Hepatocyte (in vitro differentiated cells): ENCODE results near the gene PPP1R3C. TPM values are rescaled to one million over a fixed set of nuclear protein-coding genes. Genes with fewer than 3 reads are reported as not detected.

Experiments
- DNase-seq: peaks from one replicate; pipeline ENCODE4 v3.0.0-alpha.2; 2016; ENCODE audit warnings: low spot score
- H2AFZ ChIP-seq: fragments of 200-600 bp; sonication (generic); 2 replicates; pipeline ENCODE4 v1.6.0; 2016; ENCODE audit warnings: antibody characterized with exemption, mild to moderate bottlenecking
- H3K27ac ChIP-seq: fragments of 200-600 bp; sonication (generic); 2 replicates; pipeline ENCODE4 v1.5.1; 2016; ENCODE audit warnings: mild to moderate bottlenecking
- H3K27me3 ChIP-seq: fragments of 200-600 bp; sonication (generic); 2 replicates; pipeline ENCODE4 v1.6.1; 2016
- H3K36me3 ChIP-seq: fragments of 200-600 bp; sonication (generic); replicated peaks from 2 replicates; pipeline ENCODE4 v1.5.1; 2016; ENCODE audit warnings: low read depth; ENCODE audit not compliant: insufficient read depth
- H3K4me1 ChIP-seq: fragments of 200-600 bp; sonication (generic); 2 replicates; pipeline ENCODE4 v1.5.1; 2016; ENCODE audit warnings: mild to moderate bottlenecking, moderate library complexity; ENCODE audit not compliant: insufficient read depth
- H3K4me2 ChIP-seq: fragments of 200-600 bp; sonication (generic); 2 replicates; pipeline ENCODE4 v1.6.0; 2016
- H3K4me3 ChIP-seq: fragments of 200-600 bp; sonication (generic); 2 replicates; pipeline ENCODE4 v1.5.1; 2016; ENCODE audit warnings: mild to moderate bottlenecking
- H3K79me2 ChIP-seq: fragments of 200-600 bp; sonication (generic); 2 replicates; pipeline ENCODE4 v1.6.0; 2017; ENCODE audit warnings: mild to moderate bottlenecking
- H3K9me2 ChIP-seq: fragments of 200-600 bp; sonication (generic); replicated peaks from 2 replicates; pipeline ENCODE4 v1.6.0; 2017; ENCODE audit warnings: mild to moderate bottlenecking; ENCODE audit not compliant: insufficient read depth
- H3K9me3 ChIP-seq: fragments of 200-600 bp; sonication (generic); 2 replicates; pipeline ENCODE4 v1.5.1; 2016; ENCODE audit warnings: low read depth, mild to moderate bottlenecking
- H4K20me1 ChIP-seq: fragments of 200-600 bp; sonication (generic); 2 replicates; pipeline ENCODE4 v1.6.0; 2016; ENCODE audit warnings: mild to moderate bottlenecking; ENCODE audit not compliant: insufficient read depth, poor library complexity, severe bottlenecking
- EZH2 ChIP-seq: fragments of 200-600 bp; sonication (generic); IDR thresholded peaks from 2 replicates; pipeline ENCODE4 v1.6.1; 2016; ENCODE audit warnings: antibody characterized with exemption, mild to moderate bottlenecking, borderline replicate concordance
- EZH2phosphoT487 ChIP-seq: fragments of 200-600 bp; sonication (generic); IDR thresholded peaks from one replicate; pipeline ENCODE4 v1.6.1; 2018; ENCODE audit warnings: antibody characterized with exemption, mild to moderate bottlenecking, low read depth, moderate library complexity; ENCODE audit not compliant: unreplicated experiment, severe bottlenecking
- WGBS: methylation state at CpG from one replicate; pipeline ENCODE4 v1.1.6; 2016; ENCODE audit warnings: low lambda C conversion rate; ENCODE audit errors: missing lambda C conversion rate; 5-methylcytosine and 5-hydroxymethylcytosine counted together
- polyA plus RNA-seq: library from polyadenylated mRNA; unstranded; fragments of >200 nt; fragmentation: Nextera tagmentation; extraction: Ambion mirVana; gene quantifications from 2 replicates; pipeline ENCODE4 v1.2.1, GENCODE V29; 2016
- total RNA-seq: library from RNA; depleted of rRNA; stranded (reverse); fragments of >200 nt; gene quantifications from 2 replicates; pipeline ENCODE4 v1.2.3, GENCODE V29; 2014
- TF ChIP-seq, protein P1 (sequence below): fragments of 200-600 bp; sonication (generic); IDR thresholded peaks from 2 replicates; pipeline ENCODE4 v1.5.1; 2016; ENCODE audit warnings: antibody characterized with exemption, mild to moderate bottlenecking; ENCODE audit not compliant: poor library complexity

Gene PPP1R3C
- total RNA-seq (45.0 and 65.7 TPM in 2 replicates), polyA plus RNA-seq (9.6 and 20.2 TPM in 2 replicates)

DNA sequence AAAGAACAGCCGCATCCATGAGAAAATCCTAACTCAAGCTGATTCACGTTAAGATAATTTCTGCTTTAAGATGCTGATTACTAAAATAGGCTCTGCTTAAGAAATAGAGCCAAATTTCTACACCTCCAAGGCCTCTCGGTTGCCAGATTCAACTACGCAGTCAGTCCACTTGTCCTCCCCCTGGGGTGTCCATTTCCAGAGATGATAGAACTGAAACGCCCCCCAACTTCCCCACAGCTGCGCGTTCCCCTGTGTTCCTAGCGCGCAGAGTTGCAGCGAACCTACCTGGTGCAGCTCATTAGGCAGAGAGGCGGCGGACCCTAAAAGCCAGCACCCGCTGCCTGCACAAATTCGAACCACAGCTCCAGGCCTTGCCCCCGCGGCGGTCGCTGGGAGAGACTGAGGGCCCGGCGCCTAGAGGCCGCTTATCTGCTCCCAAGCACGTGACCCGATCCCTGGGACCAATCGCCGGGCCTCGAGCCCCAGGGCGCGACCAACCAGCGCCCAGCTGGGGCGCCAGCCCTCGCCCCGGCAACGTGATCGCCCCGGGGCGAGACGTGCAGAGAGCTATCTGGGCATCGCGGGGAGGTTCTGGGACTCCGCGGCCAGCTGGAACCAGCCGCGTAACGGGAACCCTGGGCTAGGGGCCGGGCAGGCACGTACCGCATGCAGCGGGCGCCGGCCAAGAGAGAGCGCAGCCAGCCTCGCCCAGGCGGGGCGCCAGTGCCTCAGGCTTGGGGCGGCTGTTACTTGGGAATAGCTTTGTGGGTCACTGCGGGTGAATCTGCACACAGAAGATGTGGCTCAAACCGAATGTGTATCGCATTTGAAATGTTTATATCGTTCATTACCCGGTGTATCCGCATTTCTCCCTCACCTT, at the start of gene PPP1R3C:
Gene PPP1R3C, minus strand, starts transcription at position 401 of the 880 bp plus-strand sequence. Its CDS starts 102 bp downstream, at position 299.
- 20% methylated on average over 61 of the region's 61 CpGs for WGBS
- H3K4me3 ChIP-seq: peak within 1 kb of the TSS; percentile 12

DNA sequence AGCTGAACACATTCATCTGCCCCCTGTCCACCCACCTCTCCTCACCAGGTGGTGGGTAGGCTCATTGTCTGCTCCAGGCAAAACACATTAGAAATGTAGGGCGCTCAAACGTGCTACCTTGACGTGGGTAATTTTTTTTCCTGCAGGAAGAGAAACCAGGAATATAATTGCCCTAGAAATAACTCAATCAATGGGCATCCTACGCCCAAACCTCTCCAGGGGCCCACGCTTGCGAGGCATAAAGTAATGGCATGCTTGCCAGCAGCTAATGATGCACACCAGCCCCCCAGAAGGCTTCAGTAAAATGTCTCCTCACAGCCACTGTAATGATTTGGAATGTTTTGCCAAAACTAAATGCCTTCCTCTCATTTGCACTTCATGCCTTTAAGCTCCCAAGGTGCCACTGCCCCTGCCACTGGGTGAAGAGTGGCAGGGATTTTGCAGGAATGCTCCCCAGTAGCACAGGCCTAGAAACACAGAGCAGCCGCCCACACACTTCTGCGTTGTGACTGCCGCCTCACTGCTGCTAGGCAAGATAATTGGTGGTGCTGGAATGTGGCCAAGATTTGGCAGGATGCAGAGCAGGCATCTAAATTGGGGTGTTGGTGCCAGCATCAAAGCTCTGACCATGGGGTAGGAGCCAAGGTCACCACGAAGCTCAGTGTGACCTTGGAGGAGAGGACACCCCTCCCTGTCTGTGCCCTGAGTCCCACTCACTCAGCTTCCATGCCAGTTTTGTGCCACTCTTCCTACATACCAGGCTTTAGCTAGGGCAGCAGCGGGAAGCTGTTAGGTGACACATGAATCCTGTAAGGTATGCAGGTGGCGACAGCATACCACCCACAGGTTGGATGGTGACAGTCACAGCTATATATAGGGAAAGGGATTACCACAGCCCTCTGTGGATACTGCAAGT, 48.7 kb upstream of the PPP1R3C start:
- WGBS: 75% methylated on average over 12 of the region's 12 CpGs
- no peak overlapping the region for H2AFZ ChIP-seq
- no peak overlapping the region for H3K4me2 ChIP-seq
- no peaks in the 10 kb centered on the region for H3K27me3 ChIP-seq
- no peak overlapping the region for H3K27ac ChIP-seq
- no peaks in the 10 kb centered on the region for H3K4me1 ChIP-seq
- no peaks in the 10 kb centered on the region for H3K79me2 ChIP-seq
- no peaks in the 10 kb centered on the region for H3K9me2 ChIP-seq
- TF ChIP-seq EZH2phosphoT487 (no peak), EZH2 (no peak)
- TF ChIP-seq, protein P1, sequence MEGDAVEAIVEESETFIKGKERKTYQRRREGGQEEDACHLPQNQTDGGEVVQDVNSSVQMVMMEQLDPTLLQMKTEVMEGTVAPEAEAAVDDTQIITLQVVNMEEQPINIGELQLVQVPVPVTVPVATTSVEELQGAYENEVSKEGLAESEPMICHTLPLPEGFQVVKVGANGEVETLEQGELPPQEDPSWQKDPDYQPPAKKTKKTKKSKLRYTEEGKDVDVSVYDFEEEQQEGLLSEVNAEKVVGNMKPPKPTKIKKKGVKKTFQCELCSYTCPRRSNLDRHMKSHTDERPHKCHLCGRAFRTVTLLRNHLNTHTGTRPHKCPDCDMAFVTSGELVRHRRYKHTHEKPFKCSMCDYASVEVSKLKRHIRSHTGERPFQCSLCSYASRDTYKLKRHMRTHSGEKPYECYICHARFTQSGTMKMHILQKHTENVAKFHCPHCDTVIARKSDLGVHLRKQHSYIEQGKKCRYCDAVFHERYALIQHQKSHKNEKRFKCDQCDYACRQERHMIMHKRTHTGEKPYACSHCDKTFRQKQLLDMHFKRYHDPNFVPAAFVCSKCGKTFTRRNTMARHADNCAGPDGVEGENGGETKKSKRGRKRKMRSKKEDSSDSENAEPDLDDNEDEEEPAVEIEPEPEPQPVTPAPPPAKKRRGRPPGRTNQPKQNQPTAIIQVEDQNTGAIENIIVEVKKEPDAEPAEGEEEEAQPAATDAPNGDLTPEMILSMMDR: no peak
- H3K4me3 ChIP-seq: no peak overlapping the region
- no peaks in the 10 kb centered on the region for H3K36me3 ChIP-seq
- no peaks in the 10 kb centered on the region for H4K20me1 ChIP-seq
- H3K9me3 ChIP-seq: no peaks in the 10 kb centered on the region
- no peak for DNase-seq

More for the DNA sequence above, at the start of gene PPP1R3C:
- Histone ChIP-seq H3K9me2 (no peaks in the 10 kb centered on the region), H3K27me3 (no peaks in the 10 kb centered on the region), H2AFZ (peak within 1 kb of the TSS; percentile 65), H3K9me3 (no peaks in the 10 kb centered on the region), H3K79me2 (no peaks in the 10 kb centered on the region), H3K4me2 (peak within 1 kb of the TSS; percentile 80), H3K27ac (peak within 1 kb of the TSS; percentile 69), H3K4me1 (peaks cover 4% of the 10 kb centered on the region), H3K36me3 (no peaks in the 10 kb centered on the region), H4K20me1 (no peaks in the 10 kb centered on the region)
- no peak for TF ChIP-seq EZH2phosphoT487
- TF ChIP-seq, protein P1: peak; percentile 33
- peak; percentile 89 for DNase-seq

DNA sequence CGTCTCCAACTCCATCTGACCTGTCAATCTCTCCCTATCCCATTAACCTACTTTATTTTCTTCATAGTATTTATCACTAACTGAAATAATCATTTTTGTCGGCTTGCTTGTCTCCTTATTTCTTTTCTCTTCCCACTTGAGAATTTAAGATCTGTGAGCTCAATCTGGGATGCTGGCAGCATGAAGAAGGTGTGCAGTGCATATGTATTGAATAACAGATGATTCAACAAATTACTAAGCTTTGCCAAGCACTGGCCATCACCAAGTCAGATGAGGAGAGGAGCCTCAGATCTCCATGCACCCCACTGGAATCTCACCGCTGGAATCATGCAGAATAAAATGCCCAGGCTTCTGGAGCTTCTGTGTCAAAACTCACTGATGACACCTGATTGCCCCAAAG, 47.6 kb upstream of the PPP1R3C start:
- WGBS: 89% methylated on average over 3 of the region's 3 CpGs
- Histone ChIP-seq H3K27me3 (no peaks in the 10 kb centered on the region), H3K9me3 (no peaks in the 10 kb centered on the region), H3K4me1 (no peaks in the 10 kb centered on the region), H4K20me1 (no peaks in the 10 kb centered on the region), H2AFZ (no peak overlapping the region), H3K36me3 (no peaks in the 10 kb centered on the region), H3K4me3 (no peak overlapping the region), H3K9me2 (no peaks in the 10 kb centered on the region), H3K27ac (no peak overlapping the region), H3K4me2 (no peak overlapping the region), H3K79me2 (no peaks in the 10 kb centered on the region)
- no peak for TF ChIP-seq EZH2
- TF ChIP-seq, protein P1: no peak
- DNase-seq: no peak
